RCC 7860 (cell line): ENCODE measurements around the gene MAGEA10.
"Not testable (repeated sequence)": the region's sequence is repeated elsewhere in the genome, so short reads cannot be mapped to it uniquely, and the experiment has no call there.

Experiments used
- DNase-seq: peaks from one replicate; pipeline ENCODE4 v3.0.0-alpha.2; 2015; ENCODE audit warnings: low spot score
- FAIRE-seq: peaks from 2 replicates; lab custom pipeline; 2012; peaks lifted over from hg19 to GRCh38; lab: Jason Lieb, UNC

The MAGEA10 gene

GRCh38 chrX:152138388-152138784 lies at the start of gene MAGEA10:
Gene MAGEA10 (minus strand): TSS chrX:152138577. CDS start chrX:152135620, 2,957 bp downstream.
- no peak for FAIRE-seq
- DNase-seq: no peak

GRCh38 chrX:152177497-152178269 lies 39.3 kb upstream of the MAGEA10 start:
- no peak for FAIRE-seq
- DNase-seq: no peak

GRCh38 chrX:152177052-152177451 lies 38.7 kb upstream of the MAGEA10 start:
- DNase-seq (no peak), FAIRE-seq (no peak)

DNA sequence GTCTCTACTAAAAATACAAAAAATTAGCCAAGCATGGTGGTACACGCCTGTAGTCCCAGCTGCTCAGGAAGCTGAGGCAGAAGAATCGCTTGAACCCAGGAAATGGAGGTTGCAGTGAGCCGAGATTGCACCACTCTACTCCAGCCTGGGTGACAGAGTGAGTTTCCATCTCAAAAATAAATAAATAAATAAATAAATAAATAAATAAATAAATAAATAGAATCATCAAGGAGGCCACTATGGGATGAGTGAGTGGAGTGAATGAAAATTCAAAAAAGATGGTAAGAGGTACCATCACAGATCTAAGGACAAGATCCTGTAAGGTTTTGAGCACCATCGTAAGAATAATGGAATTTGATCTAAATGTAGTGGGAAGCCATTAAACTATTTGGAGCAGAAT lies 37.5 kb upstream of the MAGEA10 start:
- not testable (repeated sequence) for FAIRE-seq, DNase-seq

DNA sequence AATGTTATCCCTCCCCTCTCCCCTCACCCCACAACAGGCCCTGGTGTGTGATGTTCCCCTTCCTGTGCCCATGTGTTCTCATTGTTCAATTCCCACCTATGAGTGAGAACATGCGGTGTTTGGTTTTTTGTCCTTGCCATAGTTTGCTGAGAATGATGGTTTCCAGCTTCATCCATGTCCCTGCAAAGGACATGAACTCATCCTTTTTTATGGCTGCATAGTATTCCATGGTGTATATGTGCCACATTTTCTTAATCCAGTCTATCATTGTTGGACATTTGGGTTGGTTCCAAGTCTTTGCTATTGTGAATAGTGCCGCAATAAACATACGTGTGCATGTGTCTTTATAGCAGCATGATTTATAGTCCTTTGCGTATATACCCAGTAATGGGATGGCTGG lies 35.5 kb upstream of the MAGEA10 start:
- not testable (repeated sequence) for FAIRE-seq, DNase-seq

DNA sequence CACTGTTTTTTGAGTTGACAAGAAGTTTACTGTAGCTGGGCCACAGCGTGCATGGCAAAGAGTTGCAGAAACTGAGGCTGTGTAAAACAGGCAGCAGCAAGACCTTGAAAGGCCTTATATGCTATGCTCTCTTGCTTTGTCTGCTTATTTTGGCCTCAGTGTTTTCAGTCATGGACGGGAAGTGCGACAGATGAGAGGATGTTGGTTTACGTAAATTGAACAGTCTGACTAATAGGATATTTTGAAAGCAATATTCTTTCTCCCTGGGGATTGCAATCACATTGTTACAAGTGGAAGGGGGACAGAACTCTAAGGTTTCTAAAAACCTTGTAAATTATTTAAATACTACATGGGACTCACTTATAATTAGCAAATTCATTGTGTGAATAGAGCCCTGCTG lies 32.2 kb upstream of the MAGEA10 start:
- FAIRE-seq (no peak), DNase-seq (no peak)

- FAIRE-seq: no peak
- no peak for DNase-seq
Observed at GRCh38 chrX:152165033-152165743, 26.8 kb upstream of the MAGEA10 start.

DNA sequence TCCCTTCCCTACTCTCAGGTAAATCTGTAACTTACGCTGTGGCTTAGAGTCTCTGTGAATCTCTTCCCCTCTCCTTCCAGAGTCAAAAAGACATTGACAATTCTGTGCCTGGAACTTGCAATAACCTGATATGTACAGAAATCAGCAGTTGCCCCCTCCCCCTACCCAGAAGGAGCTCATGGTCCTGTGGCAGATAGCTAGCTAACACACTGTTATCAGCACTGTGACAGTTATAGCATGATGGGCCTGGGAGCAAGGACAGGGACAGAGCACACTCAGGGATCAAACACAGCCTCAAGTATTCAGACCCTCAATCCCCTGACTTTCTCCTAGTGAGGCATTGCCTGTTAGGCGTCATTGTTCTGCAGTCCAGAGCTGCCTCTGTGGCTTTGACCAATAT lies 18.7 kb upstream of the MAGEA10 start:
- DNase-seq (no peak), FAIRE-seq (no peak)

DNA sequence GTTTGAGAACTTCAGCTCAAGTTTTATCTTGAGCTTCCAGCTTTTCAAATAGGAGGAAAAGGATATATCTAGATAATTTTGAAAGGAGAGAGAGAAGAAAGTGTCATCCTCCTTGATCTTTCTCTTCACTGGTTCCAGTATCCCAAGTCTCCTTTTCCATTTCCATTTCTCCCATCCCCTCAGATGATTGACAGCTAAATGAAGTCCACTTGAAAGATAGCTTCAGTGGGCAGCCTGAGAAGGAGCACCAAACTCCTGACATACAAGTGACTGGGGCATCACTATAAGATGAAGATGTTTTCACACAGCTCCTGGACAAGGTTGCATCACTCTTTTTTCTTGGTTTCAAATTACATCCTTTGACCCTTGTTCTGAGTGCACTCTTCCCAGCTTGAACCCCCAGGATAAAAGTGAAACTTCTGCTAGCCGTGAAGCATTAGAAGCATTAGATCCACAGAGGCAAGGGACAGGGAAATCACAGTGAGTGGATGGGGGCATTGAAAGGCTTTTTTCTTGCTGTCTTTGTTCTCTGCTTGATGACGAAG lies 17.5 kb upstream of the MAGEA10 start:
- DNase-seq: no peak
- no peak for FAIRE-seq

DNA sequence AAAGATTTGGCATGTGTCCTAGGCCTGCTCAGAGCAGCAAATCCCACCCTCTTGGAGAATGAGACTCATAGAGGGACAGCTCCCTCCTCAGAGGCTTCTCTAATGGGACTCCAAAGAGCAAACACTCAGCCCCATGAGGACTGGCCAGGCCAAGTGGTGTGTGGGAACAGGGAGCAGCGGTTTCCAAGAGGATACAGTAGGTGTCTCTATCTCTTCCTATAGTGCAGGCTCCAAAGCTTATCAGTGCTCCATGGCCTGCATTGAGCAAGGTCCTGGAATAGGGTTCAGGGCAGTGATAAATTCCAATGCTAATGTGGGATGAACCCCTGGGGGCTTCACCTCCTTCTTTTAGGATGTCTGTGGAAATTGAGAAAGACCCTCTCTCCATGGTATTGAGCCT lies 15.7 kb upstream of the MAGEA10 start:
- DNase-seq (no peak), FAIRE-seq (no peak)

- DNase-seq: no peak
- FAIRE-seq: no peak
Observed at GRCh38 chrX:152151256-152151655, 12.9 kb upstream of the MAGEA10 start.

- DNase-seq (no peak), FAIRE-seq (no peak)
Observed at GRCh38 chrX:152149648-152150047, 11.3 kb upstream of the MAGEA10 start.

DNA sequence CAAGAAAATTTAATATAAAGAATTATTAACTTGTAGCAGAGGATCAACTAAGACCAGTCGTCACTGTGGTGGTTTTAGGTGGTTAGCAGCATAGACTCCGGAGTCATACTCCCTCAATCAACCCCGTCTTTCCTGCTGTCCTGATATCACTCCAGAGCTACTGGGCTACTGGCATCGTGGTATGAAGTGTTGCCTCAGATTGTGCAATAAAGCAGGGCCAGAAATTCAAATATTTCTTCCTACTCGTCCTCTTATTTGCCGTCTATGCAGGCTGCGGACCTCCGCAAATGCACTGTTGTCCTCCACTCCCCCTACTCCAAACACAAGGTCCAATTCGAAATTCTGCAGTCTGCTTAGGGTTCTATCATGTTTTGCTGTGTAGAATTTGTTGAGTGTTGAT lies 1.2 kb upstream of the MAGEA10 start:
- DNase-seq (no peak), FAIRE-seq (no peak)

- FAIRE-seq (no peak), DNase-seq (no peak)
Observed at GRCh38 chrX:152137771-152138387, 498 bp downstream of the MAGEA10 start.

GRCh38 chrX:152136312-152136711 lies 2.1 kb downstream of the MAGEA10 start:
- DNase-seq: no peak
- no peak for FAIRE-seq

DNA sequence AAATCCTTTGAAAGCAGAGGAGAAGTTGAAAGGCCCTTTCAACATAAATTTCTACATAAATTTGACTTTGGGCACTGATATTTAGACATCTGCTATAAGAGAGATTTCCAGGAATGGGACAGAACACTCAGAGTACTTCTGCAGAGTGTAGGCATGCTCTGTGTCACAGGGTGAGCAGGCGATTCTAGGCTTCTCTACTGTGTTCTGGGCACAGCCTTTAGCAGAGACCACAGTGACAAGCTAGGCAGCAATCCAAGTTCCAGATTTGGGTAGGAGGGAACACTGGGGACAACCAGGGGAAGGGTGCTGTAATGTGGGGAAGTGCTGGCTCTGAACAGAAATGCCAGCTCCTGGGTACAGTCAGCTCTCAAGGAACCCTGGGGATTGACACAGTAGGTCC lies 6.9 kb downstream of the MAGEA10 start:
- no peak for FAIRE-seq
- DNase-seq: no peak

GRCh38 chrX:152129069-152129844 lies 9.1 kb downstream of the MAGEA10 start:
- FAIRE-seq, DNase-seq: not testable (repeated sequence)

GRCh38 chrX:152117305-152117704 lies 21.1 kb downstream of the MAGEA10 start:
- no peak for FAIRE-seq

DNA sequence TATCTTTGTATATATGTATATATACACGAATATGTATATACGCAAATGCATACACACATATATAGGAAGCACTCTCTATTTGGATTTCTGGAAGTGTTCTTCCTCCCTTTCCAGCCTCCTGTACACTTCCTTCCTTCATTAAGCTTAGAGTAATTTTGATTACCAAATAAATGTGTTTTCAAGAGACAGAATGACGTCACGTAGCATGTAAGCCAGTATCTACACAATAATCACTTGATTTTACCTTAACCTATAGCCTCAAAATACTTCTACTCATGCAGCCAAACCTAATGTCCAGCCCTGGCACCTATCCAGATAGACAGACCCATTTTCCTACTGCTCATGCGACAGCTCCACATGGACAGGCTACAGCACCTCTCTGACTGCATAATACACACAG lies 29.9 kb downstream of the MAGEA10 start:
- DNase-seq (no peak), FAIRE-seq (no peak)

More at GRCh38 chrX:152117305-152117704, 21.1 kb downstream of the MAGEA10 start:
- no peak for DNase-seq

DNA sequence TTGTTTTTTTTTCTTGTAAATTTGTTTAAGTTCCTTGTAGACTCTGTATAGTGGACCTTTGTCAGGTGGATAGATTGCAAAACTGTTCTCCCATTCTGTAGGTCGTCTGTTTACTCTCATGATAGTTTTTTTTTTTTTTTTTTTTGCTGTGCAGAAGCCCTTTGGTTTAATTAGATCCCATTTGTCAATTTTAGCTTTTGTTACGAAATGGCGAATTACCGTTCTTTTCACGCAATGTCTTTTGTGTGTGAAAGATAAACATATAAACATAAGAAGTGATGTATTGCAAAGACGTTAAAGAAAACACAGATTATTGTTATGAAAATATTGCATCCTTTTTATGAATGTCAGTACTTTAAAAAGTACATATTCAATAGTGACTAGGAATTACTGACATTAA lies 34.5 kb downstream of the MAGEA10 start:
- DNase-seq: no peak
- FAIRE-seq: no peak

DNA sequence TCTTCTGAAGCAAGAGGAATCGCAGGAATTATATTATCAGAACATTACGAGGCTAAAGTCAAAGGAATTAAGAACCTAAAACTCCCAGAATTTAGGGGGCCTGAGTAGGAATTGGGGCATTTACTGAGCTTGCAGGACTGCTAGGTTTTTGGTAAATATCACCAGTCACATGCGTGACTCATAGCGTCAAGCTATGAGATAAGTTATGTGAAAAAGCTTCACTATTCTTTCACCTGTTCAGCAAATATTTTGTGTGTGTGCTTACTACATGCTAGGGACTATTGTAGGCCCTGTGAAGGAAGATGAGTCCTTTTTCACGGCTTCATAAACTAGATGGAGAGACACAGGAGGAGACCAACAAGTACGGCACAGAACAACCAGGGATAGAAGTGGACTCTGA lies 52.2 kb downstream of the MAGEA10 start:
- DNase-seq (no peak), FAIRE-seq (no peak)
